Prostate gland (tissue), 2 donors: ENCODE measurements around the gene INTS7. TPM values are rescaled to one million over a fixed set of nuclear protein-coding genes. Genes with fewer than 3 reads are reported as not detected.

Experiments used
- DNase-seq: peaks from one replicate; pipeline ENCODE4 v3.0.0-alpha.2; 2019; ENCODE audit warnings: low spot score
- H3K27ac ChIP-seq, 2 donors: fragments of 200-600 bp; sonication (generic); 2 replicates each; pipeline ENCODE4 v1.5.1; 2017 to 2019
- H3K27me3 ChIP-seq: fragments of 200-600 bp; sonication (generic); replicated peaks from 2 replicates; pipeline ENCODE4 v1.5.1; 2019; ENCODE audit not compliant: insufficient read depth
- H3K36me3 ChIP-seq, 2 donors: fragments of 200-600 bp; sonication (generic); 1 replicate in 1 of 2; 2 replicates in 1 of 2; pipeline versions ENCODE4 v1.5.1 to v1.8.1; 2017 to 2019
- H3K4me1 ChIP-seq: fragments of 200-600 bp; sonication (generic); replicated peaks from 2 replicates; pipeline ENCODE4 v1.5.1; 2019
- H3K4me3 ChIP-seq, 2 donors: fragments of 200-600 bp; sonication (generic); 2 replicates each; pipeline ENCODE4 v1.5.1; 2017 to 2019
- H3K9me3 ChIP-seq: fragments of 200-600 bp; sonication (generic); 2 replicates; pipeline ENCODE4 v1.5.1; 2017
- POLR2A ChIP-seq: fragments of 450-650 bp; IDR thresholded peaks from one replicate; pipeline ENCODE4 v1.6.1; 2016; ENCODE audit warnings: antibody characterized with exemption, mild to moderate bottlenecking
- POLR2AphosphoS5 ChIP-seq: sonication (generic); formaldehyde crosslinking; IDR thresholded peaks from one replicate; pipeline ENCODE4 v1.6.1; 2017; ENCODE audit warnings: antibody characterized with exemption
- WGBS: methylation state at CpG from one replicate; pipeline ENCODE4 v1.1.5; 2018; 5-methylcytosine and 5-hydroxymethylcytosine counted together
- intact Hi-C: fragments of 100-400 bp; cut with DNase I; formaldehyde crosslinking; loops from one replicate; pipeline ENCODE4 v1.14.2; 2022
- total RNA-seq, 2 donors: library from RNA; depleted of rRNA; stranded (reverse); fragments of >200 nt; gene quantifications; one replicate each; pipeline ENCODE4 v1.1.0, GENCODE V29; 2016
- TF ChIP-seq, protein P1 (sequence below), 4 experiments: fragments of 200-600 bp in 2 of 4; fragments of 450-650 bp in 2 of 4; sonication (generic) in 2 of 4; IDR thresholded peaks; 1 replicate in 3 of 4; 2 replicates in 1 of 4; pipeline ENCODE4 v1.5.1; 2016 to 2019; ENCODE audit warnings: antibody characterized with exemption in 4 of 4, mild to moderate bottlenecking in 2 of 4, moderate library complexity in 2 of 4

INTS7 gene
- total RNA-seq, 2 donors from 2014 or later: 12.5 to 15.5 TPM

GRCh38 chr1:211985556-211986264 lies 49.6 kb downstream of the INTS7 start:
- Histone ChIP-seq H3K27ac (no peak overlapping the region), H3K27me3 (no peaks in the 10 kb centered on the region), H3K36me3 (peaks cover 0 to under 1% of the 10 kb centered on the region in 2 donors), H3K4me3 (no peak overlapping the region), H3K4me1 (no peaks in the 10 kb centered on the region), H3K9me3 (no peaks in the 10 kb centered on the region)
- intact Hi-C loops: no loop called here
- WGBS: 91% methylated on average over 4 of the region's 4 CpGs
- DNase-seq: no peak
- TF ChIP-seq, protein P1, sequence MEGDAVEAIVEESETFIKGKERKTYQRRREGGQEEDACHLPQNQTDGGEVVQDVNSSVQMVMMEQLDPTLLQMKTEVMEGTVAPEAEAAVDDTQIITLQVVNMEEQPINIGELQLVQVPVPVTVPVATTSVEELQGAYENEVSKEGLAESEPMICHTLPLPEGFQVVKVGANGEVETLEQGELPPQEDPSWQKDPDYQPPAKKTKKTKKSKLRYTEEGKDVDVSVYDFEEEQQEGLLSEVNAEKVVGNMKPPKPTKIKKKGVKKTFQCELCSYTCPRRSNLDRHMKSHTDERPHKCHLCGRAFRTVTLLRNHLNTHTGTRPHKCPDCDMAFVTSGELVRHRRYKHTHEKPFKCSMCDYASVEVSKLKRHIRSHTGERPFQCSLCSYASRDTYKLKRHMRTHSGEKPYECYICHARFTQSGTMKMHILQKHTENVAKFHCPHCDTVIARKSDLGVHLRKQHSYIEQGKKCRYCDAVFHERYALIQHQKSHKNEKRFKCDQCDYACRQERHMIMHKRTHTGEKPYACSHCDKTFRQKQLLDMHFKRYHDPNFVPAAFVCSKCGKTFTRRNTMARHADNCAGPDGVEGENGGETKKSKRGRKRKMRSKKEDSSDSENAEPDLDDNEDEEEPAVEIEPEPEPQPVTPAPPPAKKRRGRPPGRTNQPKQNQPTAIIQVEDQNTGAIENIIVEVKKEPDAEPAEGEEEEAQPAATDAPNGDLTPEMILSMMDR (IDR thresholded peaks at IDR 0.05): no peak
- TF ChIP-seq POLR2A (no peak), POLR2AphosphoS5 (no peak)

DNA sequence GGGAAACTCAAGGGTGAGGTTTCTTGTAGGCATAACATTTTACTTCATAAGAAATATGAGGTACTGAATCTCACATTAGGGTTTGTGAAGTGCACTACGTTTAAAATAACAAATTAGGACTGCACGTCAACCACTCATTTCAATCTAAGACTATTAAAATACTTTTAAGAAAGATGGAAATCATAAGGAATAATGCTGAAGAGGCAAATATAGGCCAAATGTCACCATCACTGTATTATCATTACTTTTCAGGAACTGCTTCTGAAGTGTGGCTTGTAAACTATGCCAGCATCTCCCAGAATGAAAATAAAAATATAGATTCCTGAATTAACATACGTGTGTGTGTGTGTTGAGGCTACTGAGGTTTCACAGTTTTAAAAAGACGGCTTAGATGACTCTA lies 56.8 kb downstream of the INTS7 start:
- WGBS: 95% methylated on average over 4 of the region's 4 CpGs
- peaks cover 0 to 5% of the 10 kb centered on the region in 2 donors for H3K36me3 ChIP-seq
- no peaks in the 10 kb centered on the region for H3K9me3 ChIP-seq
- no peaks in the 10 kb centered on the region for H3K4me1 ChIP-seq
- intact Hi-C loops: no loop called here
- H3K27me3 ChIP-seq: no peaks in the 10 kb centered on the region
- TF ChIP-seq POLR2A (no peak), POLR2AphosphoS5 (no peak)
- TF ChIP-seq, protein P1 (IDR thresholded peaks at IDR 0.05): no peak
- H3K4me3 ChIP-seq: no peak overlapping the region
- no peak for DNase-seq
- no peak overlapping the region for H3K27ac ChIP-seq

- no peak overlapping the region for H3K27ac ChIP-seq
- DNase-seq: no peak
- TF ChIP-seq POLR2AphosphoS5: no peak
- no peak for TF ChIP-seq POLR2A
- TF ChIP-seq, protein P1 (IDR thresholded peaks at IDR 0.05): no peak
- no peaks in the 10 kb centered on the region for H3K9me3 ChIP-seq
- WGBS: 66% methylated on average over 3 of the region's 3 CpGs
- H3K36me3 ChIP-seq: peaks cover 0 to 1% of the 10 kb centered on the region in 2 donors
- intact Hi-C loops: no loop called here
- H3K27me3 ChIP-seq: no peaks in the 10 kb centered on the region
- no peaks in the 10 kb centered on the region for H3K4me1 ChIP-seq
- no peak overlapping the region for H3K4me3 ChIP-seq
Measured at GRCh38 chr1:211975152-211975941, 60.0 kb downstream of the INTS7 start.

- Histone ChIP-seq H3K4me3 (no peak overlapping the region), H3K9me3 (no peaks in the 10 kb centered on the region), H3K27ac (no peak overlapping the region), H3K36me3 (no peaks in the 10 kb centered on the region), H3K27me3 (no peaks in the 10 kb centered on the region), H3K4me1 (no peaks in the 10 kb centered on the region)
- 95% methylated on average over 1 of the region's 1 CpG for WGBS
- no peak for DNase-seq
- TF ChIP-seq POLR2A: no peak
- no peak for TF ChIP-seq POLR2AphosphoS5
- TF ChIP-seq, protein P1 (IDR thresholded peaks at IDR 0.05): no peak
- intact Hi-C loops: no loop called here
Measured at GRCh38 chr1:211973541-211973940, 61.8 kb downstream of the INTS7 start.
